Measurements from ENCODE around the gene PLAA.
A peak's percentile ranks its signal among the peaks of the same experiment; 100 is the strongest.

The PLAA gene

GRCh38 chr9:26955222-26955903, 8.3 kb upstream of the PLAA start:
- Histone ChIP-seq H3K4me1 (ENCODE audit: control insufficient read depth, insufficient read depth, low read length) (peaks cover 10% of the 10 kb centered on the region; the same call in 1 of the 2 replicates), H3K36me3 (ENCODE audit: control insufficient read depth, insufficient read depth, low read length) (no peaks in the 10 kb centered on the region), H3K4me3 (ENCODE audit: low read depth, low read length) (peak overlapping the region; percentile 61), H3K27me3 (ENCODE audit: control insufficient read depth, insufficient read depth, low read length) (no peaks in the 10 kb centered on the region), H3K9ac (ENCODE audit: low read length) (peak overlapping the region; percentile 75), H3K27ac (ENCODE audit: low read depth, low read length) (no peak overlapping the region), H3K9me3 (ENCODE audit: control insufficient read depth, insufficient read depth, low read depth, low read length) (no peaks in the 10 kb centered on the region)

GRCh38 chr9:26954050-26954508, 7.0 kb upstream of the PLAA start:
- H3K4me1 ChIP-seq (ENCODE audit: control insufficient read depth, insufficient read depth, low read length), result peaks cover 10% of the 10 kb centered on the region; the same call in 1 of the 2 replicates
- H3K9ac ChIP-seq (ENCODE audit: low read length), result no peak overlapping the region
- H3K4me3 ChIP-seq (ENCODE audit: low read depth, low read length), result no peak overlapping the region
- no peaks in the 10 kb centered on the region for H3K27me3 ChIP-seq (ENCODE audit: control insufficient read depth, insufficient read depth, low read length)
- no peak overlapping the region for H3K27ac ChIP-seq (ENCODE audit: low read depth, low read length)
- no peaks in the 10 kb centered on the region for H3K36me3 ChIP-seq (ENCODE audit: control insufficient read depth, insufficient read depth, low read length)
- H3K9me3 ChIP-seq (ENCODE audit: control insufficient read depth, insufficient read depth, low read depth, low read length), result no peaks in the 10 kb centered on the region

GRCh38 chr9:26951794-26952193, 4.8 kb upstream of the PLAA start:
- Histone ChIP-seq H3K36me3 (ENCODE audit: control insufficient read depth, insufficient read depth, low read length) (no peaks in the 10 kb centered on the region), H3K27me3 (ENCODE audit: control insufficient read depth, insufficient read depth, low read length) (no peaks in the 10 kb centered on the region), H3K4me3 (ENCODE audit: low read depth, low read length) (no peak overlapping the region), H3K4me1 (ENCODE audit: control insufficient read depth, insufficient read depth, low read length) (peaks cover 6% of the 10 kb centered on the region; the same call in 1 of the 2 replicates), H3K27ac (ENCODE audit: low read depth, low read length) (no peak overlapping the region), H3K9me3 (ENCODE audit: control insufficient read depth, insufficient read depth, low read depth, low read length) (no peaks in the 10 kb centered on the region), H3K9ac (ENCODE audit: low read length) (no peak overlapping the region)

- no peak overlapping the region for H3K27ac ChIP-seq (ENCODE audit: low read depth, low read length)
- H3K4me1 ChIP-seq (ENCODE audit: control insufficient read depth, insufficient read depth, low read length), result peaks cover 5% of the 10 kb centered on the region; the same call in 1 of the 2 replicates
- no peaks in the 10 kb centered on the region for H3K9me3 ChIP-seq (ENCODE audit: control insufficient read depth, insufficient read depth, low read depth, low read length)
- H3K27me3 ChIP-seq (ENCODE audit: control insufficient read depth, insufficient read depth, low read length), result no peaks in the 10 kb centered on the region
- H3K36me3 ChIP-seq (ENCODE audit: control insufficient read depth, insufficient read depth, low read length), result no peaks in the 10 kb centered on the region
- no peak overlapping the region for H3K9ac ChIP-seq (ENCODE audit: low read length)
- H3K4me3 ChIP-seq (ENCODE audit: low read depth, low read length), result no peak overlapping the region
These were observed 3.5 kb upstream of the PLAA start for GRCh38 chr9:26950521-26950920.

- no peak overlapping the region for H3K27ac ChIP-seq (ENCODE audit: low read depth, low read length)
- H3K4me1 ChIP-seq (ENCODE audit: control insufficient read depth, insufficient read depth, low read length), result no peaks in the 10 kb centered on the region
- no peak overlapping the region for H3K4me3 ChIP-seq (ENCODE audit: low read depth, low read length)
These were observed 2.6 kb upstream of the PLAA start for GRCh38 chr9:26949637-26950069.

GRCh38 chr9:26947736-26948135, 694 bp upstream of the PLAA start:
- Histone ChIP-seq H3K4me1 (ENCODE audit: control insufficient read depth, insufficient read depth, low read length) (no peaks in the 10 kb centered on the region), H3K4me3 (ENCODE audit: low read depth, low read length) (peak overlapping the region; percentile 99), H3K9ac (ENCODE audit: low read length) (peak overlapping the region; percentile 98), H3K27ac (ENCODE audit: low read depth, low read length) (peak overlapping the region; percentile 100), H3K9me3 (ENCODE audit: control insufficient read depth, insufficient read depth, low read depth, low read length) (no peaks in the 10 kb centered on the region), H3K36me3 (ENCODE audit: control insufficient read depth, insufficient read depth, low read length) (peaks cover 10% of the 10 kb centered on the region), H3K27me3 (ENCODE audit: control insufficient read depth, insufficient read depth, low read length) (no peaks in the 10 kb centered on the region)

More at GRCh38 chr9:26949637-26950069, 2.6 kb upstream of the PLAA start:
- H3K9ac ChIP-seq (ENCODE audit: low read length), result no peak overlapping the region
- no peaks in the 10 kb centered on the region for H3K36me3 ChIP-seq (ENCODE audit: control insufficient read depth, insufficient read depth, low read length)
- H3K27me3 ChIP-seq (ENCODE audit: control insufficient read depth, insufficient read depth, low read length), result no peaks in the 10 kb centered on the region
- H3K9me3 ChIP-seq (ENCODE audit: control insufficient read depth, insufficient read depth, low read depth, low read length), result no peaks in the 10 kb centered on the region

- H3K27me3 ChIP-seq (ENCODE audit: control insufficient read depth, insufficient read depth, low read length), result no peaks in the 10 kb centered on the region
- no peaks in the 10 kb centered on the region for H3K4me1 ChIP-seq (ENCODE audit: control insufficient read depth, insufficient read depth, low read length)
These were observed 1.5 kb downstream of the PLAA start for GRCh38 chr9:26945591-26945990.

GRCh38 chr9:26940779-26941178, 6.3 kb downstream of the PLAA start:
- Histone ChIP-seq H3K4me1 (ENCODE audit: control insufficient read depth, insufficient read depth, low read length) (peaks cover 6% of the 10 kb centered on the region; the same call in 1 of the 2 replicates), H3K36me3 (ENCODE audit: control insufficient read depth, insufficient read depth, low read length) (peaks cover 13% of the 10 kb centered on the region), H3K9ac (ENCODE audit: low read length) (no peak overlapping the region), H3K27ac (ENCODE audit: low read depth, low read length) (no peak overlapping the region), H3K9me3 (ENCODE audit: control insufficient read depth, insufficient read depth, low read depth, low read length) (peaks cover 15% of the 10 kb centered on the region; the same call in 1 of the 2 replicates), H3K27me3 (ENCODE audit: control insufficient read depth, insufficient read depth, low read length) (no peaks in the 10 kb centered on the region), H3K4me3 (ENCODE audit: low read depth, low read length) (no peak overlapping the region)

More at GRCh38 chr9:26945591-26945990, 1.5 kb downstream of the PLAA start:
- H3K9me3 ChIP-seq (ENCODE audit: control insufficient read depth, insufficient read depth, low read depth, low read length), result no peaks in the 10 kb centered on the region
- H3K36me3 ChIP-seq (ENCODE audit: control insufficient read depth, insufficient read depth, low read length), result peaks cover 12% of the 10 kb centered on the region
- H3K4me3 ChIP-seq (ENCODE audit: low read depth, low read length), result peak overlapping the region; percentile 99
- no peak overlapping the region for H3K27ac ChIP-seq (ENCODE audit: low read depth, low read length)
- peak overlapping the region; percentile 98 for H3K9ac ChIP-seq (ENCODE audit: low read length)

GRCh38 chr9:26939955-26940711, 6.9 kb downstream of the PLAA start:
- Histone ChIP-seq H3K9me3 (ENCODE audit: control insufficient read depth, insufficient read depth, low read depth, low read length) (peaks cover 15% of the 10 kb centered on the region; the same call in 1 of the 2 replicates), H3K4me3 (ENCODE audit: low read depth, low read length) (no peak overlapping the region), H3K36me3 (ENCODE audit: control insufficient read depth, insufficient read depth, low read length) (peaks cover 16% of the 10 kb centered on the region), H3K27ac (ENCODE audit: low read depth, low read length) (no peak overlapping the region), H3K27me3 (ENCODE audit: control insufficient read depth, insufficient read depth, low read length) (no peaks in the 10 kb centered on the region), H3K9ac (ENCODE audit: low read length) (no peak overlapping the region), H3K4me1 (ENCODE audit: control insufficient read depth, insufficient read depth, low read length) (peaks cover 6% of the 10 kb centered on the region; the same call in 1 of the 2 replicates)

- no peak overlapping the region for H3K27ac ChIP-seq (ENCODE audit: low read depth, low read length)
- no peak overlapping the region for H3K4me3 ChIP-seq (ENCODE audit: low read depth, low read length)
- peaks cover 15% of the 10 kb centered on the region; the same call in 1 of the 2 replicates for H3K9me3 ChIP-seq (ENCODE audit: control insufficient read depth, insufficient read depth, low read depth, low read length)
- no peaks in the 10 kb centered on the region for H3K27me3 ChIP-seq (ENCODE audit: control insufficient read depth, insufficient read depth, low read length)
- H3K9ac ChIP-seq (ENCODE audit: low read length), result no peak overlapping the region
- peaks cover 9% of the 10 kb centered on the region; the same call in 1 of the 2 replicates for H3K36me3 ChIP-seq (ENCODE audit: control insufficient read depth, insufficient read depth, low read length)
- H3K4me1 ChIP-seq (ENCODE audit: control insufficient read depth, insufficient read depth, low read length), result peaks cover 6% of the 10 kb centered on the region; the same call in 1 of the 2 replicates
These were observed 9.1 kb downstream of the PLAA start for GRCh38 chr9:26937816-26938371.

Measured in HUES6 (cell line).